GM12875 (cell line): ENCODE results near the gene CPPED1.

ENCODE experiments used
- H3K4me3 ChIP-seq: one replicate; pipeline ENCODE4 v1.5.1; 2011; ENCODE audit warnings: low read depth, low read length, control low read depth
- TF ChIP-seq, protein P1 (sequence below): IDR thresholded peaks from 2 replicates; pipeline ENCODE4 v1.5.1; 2011; ENCODE audit warnings: low read depth, mild to moderate bottlenecking, control low read depth, inconsistent platforms, low read length, moderate library complexity, borderline replicate concordance; ENCODE audit not compliant: insufficient read depth

CPPED1 gene

DNA sequence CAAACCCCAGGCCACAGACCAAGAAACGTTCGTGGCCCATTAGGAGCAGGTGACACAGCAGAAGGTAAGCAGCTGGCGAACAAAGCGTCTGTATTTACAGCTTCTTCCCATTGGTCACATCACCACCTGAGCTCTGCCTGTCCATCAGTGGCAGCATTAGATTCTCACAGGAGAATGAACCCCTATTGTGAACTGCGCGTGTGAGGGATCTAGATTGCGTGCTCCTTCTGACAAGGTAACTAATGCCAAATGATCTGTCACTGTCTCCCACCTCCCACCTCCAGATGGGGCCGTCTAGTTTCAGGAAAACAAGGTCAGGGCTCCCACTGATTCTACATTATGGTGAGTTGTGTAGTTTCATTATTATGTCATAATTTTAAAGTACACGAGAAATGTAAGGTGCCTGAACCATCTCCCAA, 186.3 kb downstream of the CPPED1 start:
- no peak overlapping the region for H3K4me3 ChIP-seq
- TF ChIP-seq, protein P1, sequence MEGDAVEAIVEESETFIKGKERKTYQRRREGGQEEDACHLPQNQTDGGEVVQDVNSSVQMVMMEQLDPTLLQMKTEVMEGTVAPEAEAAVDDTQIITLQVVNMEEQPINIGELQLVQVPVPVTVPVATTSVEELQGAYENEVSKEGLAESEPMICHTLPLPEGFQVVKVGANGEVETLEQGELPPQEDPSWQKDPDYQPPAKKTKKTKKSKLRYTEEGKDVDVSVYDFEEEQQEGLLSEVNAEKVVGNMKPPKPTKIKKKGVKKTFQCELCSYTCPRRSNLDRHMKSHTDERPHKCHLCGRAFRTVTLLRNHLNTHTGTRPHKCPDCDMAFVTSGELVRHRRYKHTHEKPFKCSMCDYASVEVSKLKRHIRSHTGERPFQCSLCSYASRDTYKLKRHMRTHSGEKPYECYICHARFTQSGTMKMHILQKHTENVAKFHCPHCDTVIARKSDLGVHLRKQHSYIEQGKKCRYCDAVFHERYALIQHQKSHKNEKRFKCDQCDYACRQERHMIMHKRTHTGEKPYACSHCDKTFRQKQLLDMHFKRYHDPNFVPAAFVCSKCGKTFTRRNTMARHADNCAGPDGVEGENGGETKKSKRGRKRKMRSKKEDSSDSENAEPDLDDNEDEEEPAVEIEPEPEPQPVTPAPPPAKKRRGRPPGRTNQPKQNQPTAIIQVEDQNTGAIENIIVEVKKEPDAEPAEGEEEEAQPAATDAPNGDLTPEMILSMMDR = no peak

DNA sequence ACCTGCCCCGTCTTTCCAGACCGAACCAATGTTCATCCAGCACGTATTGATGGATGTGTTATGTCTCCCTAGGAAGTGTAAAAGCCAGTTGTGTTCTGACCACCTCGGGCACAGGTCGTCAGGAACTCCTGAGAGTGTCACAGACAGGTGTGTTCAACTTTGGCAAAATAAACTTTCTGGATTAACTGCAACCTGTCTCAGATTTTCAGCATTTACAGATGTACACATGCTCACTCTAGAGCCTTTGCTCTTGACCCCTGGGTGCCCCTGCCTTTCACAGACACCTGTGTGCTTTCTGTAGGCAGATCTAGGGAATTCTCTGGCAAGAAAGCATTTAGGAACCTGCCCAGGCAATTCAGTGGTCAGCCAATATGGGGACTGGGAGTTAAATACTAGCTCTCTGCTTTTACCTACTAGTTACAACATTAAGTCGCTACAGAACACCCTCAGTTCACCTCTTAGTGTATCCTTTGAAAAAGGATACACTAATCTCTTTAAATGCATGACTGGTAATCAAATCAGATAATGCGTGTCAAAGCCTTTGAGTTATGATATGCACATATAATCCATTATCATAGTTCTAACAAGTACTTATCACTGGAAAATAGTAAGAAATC, 188.9 kb downstream of the CPPED1 start:
- no peak overlapping the region for H3K4me3 ChIP-seq
- TF ChIP-seq, protein P1 = no peak

DNA sequence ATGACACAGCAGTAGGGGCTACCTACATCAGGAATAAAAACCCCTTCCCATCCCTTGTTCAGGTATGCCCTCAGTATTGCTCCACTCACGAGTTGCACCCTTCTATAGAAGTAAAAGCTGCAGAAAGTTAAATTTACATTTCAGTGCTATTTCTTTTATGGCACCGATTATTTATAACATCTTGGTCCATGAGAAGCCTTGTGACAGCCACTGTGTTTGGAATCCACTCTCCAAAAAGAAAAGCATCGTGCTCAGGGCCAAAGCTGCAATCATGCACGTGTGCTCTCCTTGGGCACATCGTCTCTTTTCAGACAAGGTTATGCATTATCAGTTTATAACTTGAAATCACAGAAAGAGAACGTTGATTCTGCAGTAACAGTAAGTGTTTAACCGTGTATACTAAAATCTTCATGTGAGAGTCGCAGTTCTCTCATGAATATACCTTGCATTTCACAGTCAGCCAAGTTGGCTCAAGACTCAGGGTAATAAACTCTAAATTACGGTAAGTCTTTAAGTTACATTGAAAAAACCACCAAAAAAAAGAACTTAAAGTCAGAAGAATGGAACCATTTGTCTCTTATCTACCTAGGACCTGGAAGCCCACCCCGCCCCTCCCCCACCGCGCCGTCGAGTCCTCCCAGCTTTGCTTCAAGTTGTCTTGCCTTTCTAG, 189.6 kb downstream of the CPPED1 start:
- TF ChIP-seq, protein P1 = no peak
- H3K4me3 ChIP-seq = no peak overlapping the region

DNA sequence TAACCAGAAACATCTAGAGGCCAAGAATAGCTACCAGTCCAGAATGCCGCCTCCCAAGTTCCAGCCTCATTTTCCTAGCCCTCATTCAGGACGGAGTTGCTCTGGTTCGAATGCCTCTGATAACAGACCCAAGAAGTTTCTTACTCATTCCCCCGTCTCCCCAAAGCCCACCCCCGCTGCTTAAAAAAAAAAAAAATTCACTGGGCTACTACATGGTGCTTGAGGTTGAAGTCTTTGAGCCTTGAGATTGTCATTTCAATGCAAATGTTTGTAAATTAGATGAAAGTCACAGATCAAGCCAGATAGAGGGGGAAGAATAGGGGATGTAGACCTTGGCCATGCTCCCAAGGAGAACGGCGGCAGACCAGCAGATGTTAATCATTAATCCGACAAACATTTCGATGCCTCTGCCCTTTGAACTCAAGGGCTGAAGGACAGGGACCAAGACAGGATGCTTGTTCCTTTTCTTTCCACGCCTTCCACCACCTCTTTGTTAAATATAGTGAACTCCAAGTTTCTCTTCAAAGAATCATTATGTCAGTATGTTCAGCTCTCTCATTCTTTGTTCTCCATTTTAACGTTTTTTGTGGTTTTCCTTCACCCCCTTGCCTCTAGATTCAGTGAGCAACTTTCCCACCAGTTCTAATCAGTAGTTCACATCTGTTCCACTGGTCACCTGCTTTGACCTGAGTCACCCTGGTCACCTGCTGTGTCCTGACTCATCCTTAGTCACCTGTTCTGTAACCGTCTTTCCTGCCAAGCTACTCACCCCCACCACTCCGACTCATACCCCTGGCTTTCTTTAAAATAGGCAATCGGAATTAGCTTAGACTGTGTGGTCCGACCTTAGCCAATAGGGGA, 190.3 kb downstream of the CPPED1 start:
- no peak overlapping the region for H3K4me3 ChIP-seq
- TF ChIP-seq, protein P1 = no peak

DNA sequence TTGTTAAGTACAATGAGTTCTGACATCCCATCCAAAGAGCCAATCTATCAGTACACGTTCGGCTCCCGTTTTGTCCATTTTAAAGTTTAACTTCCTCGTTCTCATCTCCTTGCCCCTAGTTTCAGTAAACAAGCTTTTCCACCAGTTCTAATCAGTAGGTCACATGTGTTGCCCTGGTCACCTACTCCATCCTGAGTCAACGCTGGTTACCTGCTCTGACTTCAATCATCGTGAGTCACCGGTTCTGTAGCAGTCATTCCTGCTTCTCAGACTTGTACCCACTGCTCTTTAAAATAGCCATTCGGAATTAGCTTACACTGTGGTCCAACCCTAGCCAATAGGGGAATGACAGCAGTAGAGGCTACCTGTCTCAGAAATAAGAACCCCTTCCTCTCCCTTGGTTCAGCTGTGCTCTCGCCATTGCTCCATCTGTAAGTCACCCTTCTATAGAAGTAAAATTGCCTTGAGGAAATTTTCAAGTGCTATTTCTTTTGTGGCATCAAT, 191.0 kb downstream of the CPPED1 start:
- H3K4me3 ChIP-seq = no peak overlapping the region
- TF ChIP-seq, protein P1 = no peak

DNA sequence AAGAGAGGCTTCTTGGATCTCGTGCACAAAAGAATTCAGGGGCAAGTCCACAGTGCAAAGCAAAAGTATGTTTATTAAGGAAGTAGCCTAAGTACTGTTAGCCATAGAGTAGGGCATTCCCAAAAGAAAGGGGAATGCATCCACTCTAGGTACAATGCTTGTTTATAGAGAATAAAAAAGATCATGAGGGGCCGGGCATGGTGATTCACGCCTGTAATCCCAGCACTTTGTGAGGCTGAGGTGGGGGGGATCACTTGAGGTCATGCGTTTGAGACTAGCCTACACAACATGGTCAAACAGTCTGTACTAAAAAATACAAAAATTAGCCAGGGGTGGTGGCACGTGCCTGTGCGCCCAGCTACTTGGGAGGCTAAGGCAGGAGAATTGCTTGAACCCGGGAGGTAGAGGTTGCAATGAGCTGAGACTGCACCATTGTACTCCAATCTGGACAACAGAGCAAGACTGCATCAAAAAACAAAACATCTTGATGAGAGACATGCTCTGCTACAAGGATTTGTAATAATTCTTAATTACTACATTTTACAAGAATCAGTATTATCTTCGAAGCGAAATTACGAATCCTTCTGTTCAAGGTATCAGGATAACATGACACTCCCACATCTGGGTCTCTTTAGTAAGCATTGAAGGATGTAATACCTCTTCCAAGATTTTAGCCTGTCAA, 191.6 kb downstream of the CPPED1 start:
- TF ChIP-seq, protein P1 = no peak
- H3K4me3 ChIP-seq = no peak overlapping the region
